ENCODE results near the gene THSD4.

Gene THSD4

DNA sequence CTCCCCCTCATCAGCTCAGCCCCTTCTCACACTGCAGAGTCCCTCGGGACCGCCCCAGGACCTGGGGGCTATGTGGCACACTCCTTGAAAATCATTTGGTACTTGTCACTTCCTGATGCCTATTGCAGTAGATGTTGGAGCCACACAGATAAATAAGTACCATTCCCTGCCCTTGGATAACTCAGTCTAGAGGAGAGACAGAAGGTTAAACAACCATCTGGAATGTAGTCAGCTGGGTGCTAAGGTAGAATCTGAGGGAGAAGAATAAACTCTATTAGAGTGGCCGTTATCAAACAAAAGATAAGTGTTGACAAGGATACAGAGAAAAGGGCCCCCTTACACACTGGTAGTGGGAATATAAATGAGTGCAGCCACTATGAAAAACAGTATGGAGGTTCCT is 582.8 kb downstream of the THSD4 start:
- H3K9me2 ChIP-seq (replicated peaks; ENCODE audit: control insufficient read depth, low read length): no peaks in the 10 kb centered on the region
- no peak overlapping the region for H3K4me3 ChIP-seq (ENCODE audit: low read length)
- H3K27ac ChIP-seq (ENCODE audit: low read depth, low read length): no peak overlapping the region
- no peaks in the 10 kb centered on the region for H3K79me2 ChIP-seq (ENCODE audit: control insufficient read depth, low read length)
- no peaks in the 10 kb centered on the region for H4K20me1 ChIP-seq (ENCODE audit: control insufficient read depth, insufficient read depth, low read depth, low read length)
- H3F3A ChIP-seq (ENCODE audit: control insufficient read depth, insufficient read depth): no peaks in the 10 kb centered on the region
- H3K36me3 ChIP-seq (ENCODE audit: control insufficient read depth, low read length): no peaks in the 10 kb centered on the region
- no peaks in the 10 kb centered on the region for H3K4me1 ChIP-seq (ENCODE audit: control insufficient read depth, low read length)
- H3K9me3 ChIP-seq (ENCODE audit: control insufficient read depth, insufficient read depth, low read length): no peaks in the 10 kb centered on the region
- 0 out of 2 replicates have a peak, but pooled peaks cover 4% of the 10 kb centered on the region for H3K27me3 ChIP-seq (ENCODE audit: control insufficient read depth, low read length)
- no peak overlapping the region for H3K4me2 ChIP-seq (ENCODE audit: low read length)
- no peak for TF ChIP-seq EZH2phosphoT487 (IDR thresholded peaks at IDR 0.05; ENCODE audit: borderline replicate concordance, low read length)
- TF ChIP-seq, protein P1, sequence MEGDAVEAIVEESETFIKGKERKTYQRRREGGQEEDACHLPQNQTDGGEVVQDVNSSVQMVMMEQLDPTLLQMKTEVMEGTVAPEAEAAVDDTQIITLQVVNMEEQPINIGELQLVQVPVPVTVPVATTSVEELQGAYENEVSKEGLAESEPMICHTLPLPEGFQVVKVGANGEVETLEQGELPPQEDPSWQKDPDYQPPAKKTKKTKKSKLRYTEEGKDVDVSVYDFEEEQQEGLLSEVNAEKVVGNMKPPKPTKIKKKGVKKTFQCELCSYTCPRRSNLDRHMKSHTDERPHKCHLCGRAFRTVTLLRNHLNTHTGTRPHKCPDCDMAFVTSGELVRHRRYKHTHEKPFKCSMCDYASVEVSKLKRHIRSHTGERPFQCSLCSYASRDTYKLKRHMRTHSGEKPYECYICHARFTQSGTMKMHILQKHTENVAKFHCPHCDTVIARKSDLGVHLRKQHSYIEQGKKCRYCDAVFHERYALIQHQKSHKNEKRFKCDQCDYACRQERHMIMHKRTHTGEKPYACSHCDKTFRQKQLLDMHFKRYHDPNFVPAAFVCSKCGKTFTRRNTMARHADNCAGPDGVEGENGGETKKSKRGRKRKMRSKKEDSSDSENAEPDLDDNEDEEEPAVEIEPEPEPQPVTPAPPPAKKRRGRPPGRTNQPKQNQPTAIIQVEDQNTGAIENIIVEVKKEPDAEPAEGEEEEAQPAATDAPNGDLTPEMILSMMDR (IDR thresholded peaks at IDR 0.05; ENCODE audit: low read depth, low read length, poor library complexity, severe bottlenecking): no peak

DNA sequence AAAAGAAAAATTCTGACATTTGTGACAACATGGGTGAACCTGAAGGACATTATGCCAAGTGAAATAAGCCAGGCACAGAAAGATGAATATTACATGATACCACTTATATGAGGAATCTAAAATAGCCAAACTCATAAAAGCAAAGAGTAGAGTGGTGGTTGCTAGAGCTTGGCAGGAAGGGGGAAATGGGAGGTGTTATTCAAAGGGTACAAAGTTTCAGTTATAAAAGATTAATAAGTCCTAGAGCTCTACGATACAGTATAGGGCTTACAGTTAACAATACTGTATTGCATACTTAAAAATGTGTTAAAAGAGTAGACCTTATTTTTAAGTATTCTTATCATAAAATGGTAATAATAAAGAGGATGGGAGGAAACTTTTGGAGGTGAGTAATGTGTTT is 583.5 kb downstream of the THSD4 start:
- Histone ChIP-seq H3K79me2 (ENCODE audit: control insufficient read depth, low read length) (no peaks in the 10 kb centered on the region), H3F3A (ENCODE audit: control insufficient read depth, insufficient read depth) (no peaks in the 10 kb centered on the region), H3K4me1 (ENCODE audit: control insufficient read depth, low read length) (no peaks in the 10 kb centered on the region), H3K27me3 (ENCODE audit: control insufficient read depth, low read length) (0 out of 2 replicates have a peak, but pooled peaks cover 4% of the 10 kb centered on the region), H3K27ac (ENCODE audit: low read depth, low read length) (no peak overlapping the region), H3K4me3 (ENCODE audit: low read length) (no peak overlapping the region), H3K9me3 (ENCODE audit: control insufficient read depth, insufficient read depth, low read length) (no peaks in the 10 kb centered on the region), H3K9me2 (replicated peaks; ENCODE audit: control insufficient read depth, low read length) (no peaks in the 10 kb centered on the region), H4K20me1 (ENCODE audit: control insufficient read depth, insufficient read depth, low read depth, low read length) (no peaks in the 10 kb centered on the region), H3K4me2 (ENCODE audit: low read length) (no peak overlapping the region), H3K36me3 (ENCODE audit: control insufficient read depth, low read length) (no peaks in the 10 kb centered on the region)
- TF ChIP-seq, protein P1 (IDR thresholded peaks at IDR 0.05; ENCODE audit: low read depth, low read length, poor library complexity, severe bottlenecking): no peak
- TF ChIP-seq EZH2phosphoT487 (IDR thresholded peaks at IDR 0.05; ENCODE audit: borderline replicate concordance, low read length): no peak

DNA sequence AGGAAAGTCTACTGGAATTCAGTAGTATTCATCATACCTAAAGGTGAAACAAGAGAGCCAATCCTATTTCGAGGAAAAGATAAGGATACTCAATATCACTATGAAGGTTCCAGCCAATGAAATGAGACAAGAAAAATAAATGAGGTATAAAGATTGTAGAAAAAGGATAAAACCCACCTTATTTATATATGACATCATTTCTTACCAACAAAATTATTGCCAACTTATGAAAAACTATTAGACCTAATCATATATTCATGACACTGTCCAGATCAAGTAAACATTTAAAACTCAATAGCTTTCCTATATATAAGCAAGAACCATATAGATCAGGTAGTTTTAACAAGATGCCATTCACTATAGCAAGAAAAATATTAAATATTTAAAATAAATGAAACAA is 584.7 kb downstream of the THSD4 start:
- Histone ChIP-seq H3K9me2 (replicated peaks; ENCODE audit: control insufficient read depth, low read length) (no peaks in the 10 kb centered on the region), H4K20me1 (ENCODE audit: control insufficient read depth, insufficient read depth, low read depth, low read length) (no peaks in the 10 kb centered on the region), H3K27me3 (ENCODE audit: control insufficient read depth, low read length) (0 out of 2 replicates have a peak, but pooled peaks cover 4% of the 10 kb centered on the region), H3K4me1 (ENCODE audit: control insufficient read depth, low read length) (no peaks in the 10 kb centered on the region), H3K36me3 (ENCODE audit: control insufficient read depth, low read length) (no peaks in the 10 kb centered on the region), H3K4me2 (ENCODE audit: low read length) (no peak overlapping the region), H3K4me3 (ENCODE audit: low read length) (no peak overlapping the region), H3K27ac (ENCODE audit: low read depth, low read length) (no peak overlapping the region), H3F3A (ENCODE audit: control insufficient read depth, insufficient read depth) (no peaks in the 10 kb centered on the region), H3K79me2 (ENCODE audit: control insufficient read depth, low read length) (no peaks in the 10 kb centered on the region), H3K9me3 (ENCODE audit: control insufficient read depth, insufficient read depth, low read length) (no peaks in the 10 kb centered on the region)
- TF ChIP-seq, protein P1 (IDR thresholded peaks at IDR 0.05; ENCODE audit: low read depth, low read length, poor library complexity, severe bottlenecking): no peak
- TF ChIP-seq EZH2phosphoT487 (IDR thresholded peaks at IDR 0.05; ENCODE audit: borderline replicate concordance, low read length): no peak
